ENCODE results near the gene TANC1.

GRCh38 chr2:159077869-159078268 is 109.4 kb downstream of the TANC1 start:
- TF ChIP-seq CTCF (IDR thresholded peaks at IDR 0.05; ENCODE audit: extremely low read depth in 1 of 2, insufficient read depth in 1 of 2, low read depth in 1 of 2, low read length in 2 of 2): no peak
- TF ChIP-seq JUN (IDR thresholded peaks at IDR 0.05; ENCODE audit: borderline replicate concordance, insufficient read depth, insufficient read length, low read depth): no peak
- TF ChIP-seq EZH2 (IDR thresholded peaks at IDR 0.05; ENCODE audit: borderline replicate concordance, low read depth, low read length, severe bottlenecking): no peak
- TF ChIP-seq POLR2A (IDR thresholded peaks at IDR 0.05; ENCODE audit: low read depth, low read length): no peak
